GM18951 (cell line): ENCODE results near the gene PVR.

Experiments
- POLR2A ChIP-seq: IDR thresholded peaks from 4 replicates; pipeline ENCODE4 v1.6.1; 2011; ENCODE audit warnings: mild to moderate bottlenecking; ENCODE audit not compliant: insufficient read length, insufficient read depth; ENCODE audit errors: extremely low read depth
- in situ Hi-C: fragments of 300-500 bp; cut with MboI; formaldehyde crosslinking; loops from one replicate; pipeline ENCODE4 v1.12.0; 2022; ENCODE audit warnings: low sequenced_read_pairs, mixed read lengths, inconsistent platforms; ENCODE audit not compliant: unreplicated experiment

The PVR gene, protein sequence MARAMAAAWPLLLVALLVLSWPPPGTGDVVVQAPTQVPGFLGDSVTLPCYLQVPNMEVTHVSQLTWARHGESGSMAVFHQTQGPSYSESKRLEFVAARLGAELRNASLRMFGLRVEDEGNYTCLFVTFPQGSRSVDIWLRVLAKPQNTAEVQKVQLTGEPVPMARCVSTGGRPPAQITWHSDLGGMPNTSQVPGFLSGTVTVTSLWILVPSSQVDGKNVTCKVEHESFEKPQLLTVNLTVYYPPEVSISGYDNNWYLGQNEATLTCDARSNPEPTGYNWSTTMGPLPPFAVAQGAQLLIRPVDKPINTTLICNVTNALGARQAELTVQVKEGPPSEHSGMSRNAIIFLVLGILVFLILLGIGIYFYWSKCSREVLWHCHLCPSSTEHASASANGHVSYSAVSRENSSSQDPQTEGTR

DNA sequence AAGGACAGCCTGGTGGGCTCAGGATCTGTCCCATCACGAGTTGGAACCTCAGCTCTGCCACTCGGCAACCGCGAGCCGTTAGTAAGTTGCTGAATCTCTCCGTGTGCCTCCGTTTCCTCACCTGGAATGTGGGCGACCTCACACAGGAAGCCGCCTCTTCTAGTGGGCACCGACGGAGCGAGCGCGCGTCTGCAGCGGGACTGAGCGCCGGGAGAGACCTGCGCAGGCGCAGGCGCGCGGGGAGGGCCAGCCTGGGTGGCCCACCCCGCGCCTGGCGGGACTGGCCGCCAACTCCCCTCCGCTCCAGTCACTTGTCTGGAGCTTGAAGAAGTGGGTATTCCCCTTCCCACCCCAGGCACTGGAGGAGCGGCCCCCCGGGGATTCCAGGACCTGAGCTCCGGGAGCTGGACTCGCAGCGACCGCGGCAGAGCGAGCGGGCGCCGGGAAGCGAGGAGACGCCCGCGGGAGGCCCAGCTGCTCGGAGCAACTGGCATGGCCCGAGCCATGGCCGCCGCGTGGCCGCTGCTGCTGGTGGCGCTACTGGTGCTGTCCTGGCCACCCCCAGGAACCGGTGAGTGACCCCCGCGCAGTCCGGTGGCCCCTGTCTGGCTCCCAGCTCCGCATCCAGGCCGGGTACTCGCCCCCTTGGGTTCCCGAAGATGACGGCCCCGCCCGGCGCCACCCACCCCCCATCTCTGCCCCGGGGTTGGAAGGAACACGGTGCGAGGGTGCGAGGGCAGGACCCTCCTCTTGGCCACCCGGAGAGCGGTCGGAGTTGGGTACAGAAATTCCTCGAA lies at the start of gene PVR:
PVR (plus strand) TSS at position 306 of the 797 bp plus-strand sequence; CDS start at position 493, 187 bp downstream.
- peak; percentile 30 for TF ChIP-seq POLR2A
- in situ Hi-C loops, result no loop called here

GRCh38 chr19:44596428-44597130 lies 47.1 kb upstream of the PVR start:
- TF ChIP-seq POLR2A, result no peak
- in situ Hi-C loops, result no loop called here

GRCh38 chr19:44597131-44597491 lies 46.6 kb upstream of the PVR start:
- no peak for TF ChIP-seq POLR2A
- in situ Hi-C loops, result no loop called here

- in situ Hi-C loops, result no loop called here
Observed at GRCh38 chr19:44598355-44598754, 45.4 kb upstream of the PVR start.

GRCh38 chr19:44598880-44599279 lies 44.8 kb upstream of the PVR start:
- in situ Hi-C loops, result no loop called here
- TF ChIP-seq POLR2A, result no peak

More at GRCh38 chr19:44598355-44598754, 45.4 kb upstream of the PVR start:
- TF ChIP-seq POLR2A, result no peak

- in situ Hi-C loops, result no loop called here
- no peak for TF ChIP-seq POLR2A
Observed at GRCh38 chr19:44600466-44600865, 43.2 kb upstream of the PVR start.

DNA sequence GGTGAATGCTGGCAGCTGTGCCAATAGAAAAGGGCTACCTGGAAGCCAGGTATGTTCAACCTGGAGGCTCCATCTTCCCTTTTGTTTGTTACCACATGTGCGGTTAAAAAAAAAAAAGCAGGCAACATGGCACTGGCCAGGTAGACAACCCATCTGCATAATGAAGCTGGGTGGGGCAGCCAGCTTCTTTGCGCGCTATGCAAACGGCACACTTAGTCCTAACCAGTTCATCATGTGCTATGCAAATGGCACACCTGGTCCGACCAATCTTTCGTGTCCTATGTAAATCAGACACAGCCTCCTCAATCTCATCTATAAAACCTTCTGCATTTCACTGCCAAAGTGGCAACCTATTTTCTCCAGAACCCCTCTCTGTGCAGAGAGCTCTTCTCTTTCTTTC lies 41.6 kb upstream of the PVR start:
- in situ Hi-C loops, result no loop called here
- no peak for TF ChIP-seq POLR2A

- TF ChIP-seq POLR2A, result no peak
- in situ Hi-C loops, result no loop called here
Observed at GRCh38 chr19:44603201-44603945, 40.3 kb upstream of the PVR start.

- in situ Hi-C loops, result no loop called here
- TF ChIP-seq POLR2A, result no peak
Observed at GRCh38 chr19:44604241-44604640, 39.5 kb upstream of the PVR start.

DNA sequence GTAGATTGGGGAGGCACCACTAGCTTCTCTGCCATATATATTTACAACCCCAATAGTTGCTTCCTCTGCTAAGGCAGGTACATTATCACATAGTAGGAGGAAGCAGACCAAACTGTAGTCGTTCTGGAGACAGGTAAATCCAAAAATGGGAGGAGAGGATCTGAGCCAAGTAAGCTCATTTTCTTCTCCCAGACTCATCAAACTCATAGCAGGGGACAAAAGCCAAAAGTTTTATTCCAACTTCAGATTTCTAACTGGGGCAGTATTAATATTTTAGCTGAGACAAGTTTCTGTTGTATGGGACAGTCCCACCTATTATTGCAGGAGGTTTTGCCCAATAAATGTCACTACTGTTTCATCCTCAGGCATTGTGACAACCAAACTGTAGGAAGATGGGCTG lies 38.2 kb upstream of the PVR start:
- TF ChIP-seq POLR2A, result no peak
- in situ Hi-C loops, result no loop called here

DNA sequence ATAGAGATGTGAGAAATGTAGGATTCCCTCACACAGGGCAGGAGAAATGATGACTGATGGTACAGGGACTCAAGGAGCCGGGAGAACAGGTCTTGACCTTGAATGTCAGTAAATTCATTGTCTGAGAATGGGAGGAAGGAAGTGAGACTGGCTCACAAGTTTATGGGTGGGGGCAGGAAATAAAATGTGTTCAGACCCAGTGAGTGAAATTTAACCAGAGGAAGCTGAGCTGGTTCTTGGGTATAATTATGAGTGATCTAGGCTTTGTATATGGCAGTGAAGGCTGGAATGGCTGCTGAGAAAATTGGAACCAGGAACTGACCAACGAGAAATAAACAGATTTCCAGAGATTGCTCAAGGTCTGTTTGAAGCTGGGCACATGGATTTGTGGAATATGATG lies 36.7 kb upstream of the PVR start:
- in situ Hi-C loops, result no loop called here
- TF ChIP-seq POLR2A, result no peak

- in situ Hi-C loops, result no loop called here
- no peak for TF ChIP-seq POLR2A
Observed at GRCh38 chr19:44607917-44608316, 35.8 kb upstream of the PVR start.
